ENCODE data around the gene PRKG1. TPM values are rescaled to one million over a fixed set of nuclear protein-coding genes. Genes with fewer than 3 reads are reported as not detected.
A peak's percentile ranks its signal among the peaks of the same experiment; 100 is the strongest.

The PRKG1 gene
- total RNA-seq, 2 donors from 2014 or later: 145 to 381 TPM

GRCh38 chr10:51399840-51400239 lies 325.6 kb downstream of the PRKG1 start:
- Histone ChIP-seq H3K36me3 (no peaks in the 10 kb centered on the region), H3K4me3 (no peak overlapping the region), H3K9me3 (no peaks in the 10 kb centered on the region), H3K27ac (peak overlapping the region in 1 of 2 donors; percentile 3), H3K27me3 (replicated peaks; ENCODE audit: insufficient read depth) (no peaks in the 10 kb centered on the region), H3K4me1 (ENCODE audit: control insufficient read depth in 1 of 2, low read depth in 2 of 2) (peaks cover 29 to 75% of the 10 kb centered on the region in 2 donors)
- no peak for ATAC-seq (ENCODE audit: insufficient number of reproducible peaks, low FRiP score, low read depth)
- TF ChIP-seq CTCF (IDR thresholded peaks at IDR 0.05): no peak
- DNase-seq (ENCODE audit: low spot score): no peak

DNA sequence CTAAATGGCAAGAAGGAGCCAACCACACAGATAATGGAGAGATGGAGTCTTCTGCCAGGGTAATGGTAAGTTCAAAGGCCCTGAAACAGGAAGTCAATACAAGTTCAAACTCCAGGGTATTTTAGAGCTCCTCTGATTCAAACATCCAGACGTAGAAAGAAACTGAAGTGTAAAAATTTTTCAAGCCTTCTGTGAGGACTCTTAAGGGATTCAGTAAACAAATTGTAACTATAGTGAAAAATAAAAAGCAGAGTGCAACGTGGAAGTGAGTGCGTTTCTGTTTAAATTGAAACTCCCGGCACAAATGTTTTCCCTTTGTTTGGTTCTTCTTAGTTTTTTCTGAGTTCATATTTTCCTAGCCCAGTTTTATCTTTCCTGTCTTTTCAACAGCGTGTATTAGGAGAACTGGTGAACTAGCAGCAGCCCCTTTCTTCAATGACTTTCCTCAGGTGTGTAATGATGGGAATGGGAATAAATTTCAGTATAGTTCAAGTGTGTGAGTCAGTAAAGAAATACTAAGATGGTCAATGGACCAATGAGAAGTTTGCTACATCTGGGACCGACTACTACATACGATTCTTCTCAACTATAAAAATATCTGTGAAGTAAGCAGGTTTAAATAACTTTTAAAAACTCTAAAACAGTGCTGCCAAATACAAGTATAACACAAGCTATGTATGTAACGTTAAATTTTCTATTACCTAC lies 326.3 kb downstream of the PRKG1 start:
- Histone ChIP-seq H3K4me1 (ENCODE audit: control insufficient read depth in 1 of 2, low read depth in 2 of 2) (peaks cover 36 to 79% of the 10 kb centered on the region in 2 donors), H3K9me3 (no peaks in the 10 kb centered on the region), H3K36me3 (no peaks in the 10 kb centered on the region), H3K4me3 (no peak overlapping the region), H3K27ac (peak overlapping the region in 1 of 2 donors; percentile 3), H3K27me3 (replicated peaks; ENCODE audit: insufficient read depth) (no peaks in the 10 kb centered on the region)
- no peak for TF ChIP-seq CTCF (IDR thresholded peaks at IDR 0.05)
- DNase-seq (ENCODE audit: low spot score) (no peak), ATAC-seq (ENCODE audit: insufficient number of reproducible peaks, low FRiP score, low read depth) (no peak)

- peaks cover 23 to 66% of the 10 kb centered on the region in 2 donors for H3K4me1 ChIP-seq (ENCODE audit: control insufficient read depth in 1 of 2, low read depth in 2 of 2)
- TF ChIP-seq CTCF (IDR thresholded peaks at IDR 0.05): no peak
- ATAC-seq (ENCODE audit: insufficient number of reproducible peaks, low FRiP score, low read depth) (no peak), DNase-seq (ENCODE audit: low spot score) (no peak)
- H3K9me3 ChIP-seq: no peaks in the 10 kb centered on the region
- peak overlapping the region; percentile 31 to 68 for H3K27ac ChIP-seq
- H3K4me3 ChIP-seq: no peak overlapping the region
- H3K36me3 ChIP-seq: no peaks in the 10 kb centered on the region
- no peaks in the 10 kb centered on the region for H3K27me3 ChIP-seq (replicated peaks; ENCODE audit: insufficient read depth)
Measured at GRCh38 chr10:51403521-51403920, 329.2 kb downstream of the PRKG1 start.

- DNase-seq (ENCODE audit: low spot score) (no peak), ATAC-seq (ENCODE audit: insufficient number of reproducible peaks, low FRiP score, low read depth) (no peak)
- Histone ChIP-seq H3K36me3 (no peaks in the 10 kb centered on the region), H3K27me3 (replicated peaks; ENCODE audit: insufficient read depth) (no peaks in the 10 kb centered on the region), H3K27ac (peak overlapping the region; percentile 56 to 68), H3K4me3 (no peak overlapping the region), H3K9me3 (no peaks in the 10 kb centered on the region), H3K4me1 (ENCODE audit: control insufficient read depth in 1 of 2, low read depth in 2 of 2) (peaks cover 23 to 60% of the 10 kb centered on the region in 2 donors)
- TF ChIP-seq CTCF (IDR thresholded peaks at IDR 0.05): no peak
Measured at GRCh38 chr10:51405580-51406351, 331.5 kb downstream of the PRKG1 start.

- H3K9me3 ChIP-seq: no peaks in the 10 kb centered on the region
- peaks cover 23 to 52% of the 10 kb centered on the region in 2 donors for H3K4me1 ChIP-seq (ENCODE audit: control insufficient read depth in 1 of 2, low read depth in 2 of 2)
- DNase-seq (ENCODE audit: low spot score) (no peak), ATAC-seq (ENCODE audit: insufficient number of reproducible peaks, low FRiP score, low read depth) (no peak)
- TF ChIP-seq CTCF (IDR thresholded peaks at IDR 0.05): no peak
- no peaks in the 10 kb centered on the region for H3K27me3 ChIP-seq (replicated peaks; ENCODE audit: insufficient read depth)
- peak overlapping the region; percentile 56 to 68 for H3K27ac ChIP-seq
- H3K36me3 ChIP-seq: no peaks in the 10 kb centered on the region
- H3K4me3 ChIP-seq: no peak overlapping the region
Measured at GRCh38 chr10:51406581-51406980, 332.3 kb downstream of the PRKG1 start.

Measured in thoracic aorta (tissue), 2 donors.